ENCODE data around the gene SUPT7L. TPM values are rescaled to one million over a fixed set of nuclear protein-coding genes. Genes with fewer than 3 reads are reported as not detected.

SUPT7L gene
- total and polyA plus RNA-seq, 2 of the 13 experiments (the other 11 are each of a cell fraction or from before 2014, with no cell fraction given): 32.9 to 77.5 TPM

- TF ChIP-seq LBX2 (CRISPR knock-in tag; IDR thresholded peaks at IDR 0.05; ENCODE audit: borderline replicate concordance) (0 out of 2 replicates have a peak, but pooled peaks have one; percentile 12), ZNF660 (CRISPR knock-in tag; IDR thresholded peaks at IDR 0.05; ENCODE audit: borderline replicate concordance, low read depth) (no peak), SNAPC2 (CRISPR knock-in tag; IDR thresholded peaks at IDR 0.05) (peak; percentile 79; the same call in 1 of the 2 replicates), ZNF720 (CRISPR knock-in tag; IDR thresholded peaks at IDR 0.05) (no peak; the same call in 1 of the 2 replicates), ZNF616 (CRISPR knock-in tag; IDR thresholded peaks at IDR 0.05; ENCODE audit: low read depth) (peak; percentile 84), JARID2 (CRISPR knock-in tag; IDR thresholded peaks at IDR 0.05; ENCODE audit: insufficient replicate concordance) (peak; percentile 43), GTF3A (CRISPR knock-in tag; conservative IDR thresholded peaks at IDR 0.05) (no peak), SMAD1 (CRISPR knock-in tag; IDR thresholded peaks at IDR 0.05; ENCODE audit: borderline replicate concordance, low read depth) (peak; percentile 81; the same call in 1 of the 2 replicates), MTERF4 (CRISPR knock-in tag; IDR thresholded peaks at IDR 0.05) (0 out of 2 replicates have a peak, but pooled peaks have one; percentile 53), DPF2 (CRISPR knock-in tag; IDR thresholded peaks at IDR 0.05; ENCODE audit: borderline replicate concordance, low read depth) (no peak), ZNF629 (CRISPR knock-in tag; conservative IDR thresholded peaks at IDR 0.05) (peak; percentile 42; the same call in 1 of the 2 replicates), U2AF2 (IDR thresholded peaks at IDR 0.05; ENCODE audit: low read depth, low read length) (peak; percentile 80; the same call in 1 of the 2 replicates), CCDC6 (CRISPR knock-in tag; IDR thresholded peaks at IDR 0.05) (peak; percentile 88; the same call in 1 of the 2 replicates), PLRG1 (conservative IDR thresholded peaks at IDR 0.05) (no peak), ZFP90 (CRISPR knock-in tag; IDR thresholded peaks at IDR 0.05; ENCODE audit: borderline replicate concordance) (peak; percentile 79; the same call in 1 of the 2 replicates), RBM22 (optimal IDR thresholded peaks at IDR 0.05; ENCODE audit: low read length) (peak; percentile 84), TEAD3 (CRISPR knock-in tag; optimal IDR thresholded peaks at IDR 0.05; ENCODE audit: borderline replicate concordance) (peak; percentile 73)
- TF ChIP-seq, protein P1, sequence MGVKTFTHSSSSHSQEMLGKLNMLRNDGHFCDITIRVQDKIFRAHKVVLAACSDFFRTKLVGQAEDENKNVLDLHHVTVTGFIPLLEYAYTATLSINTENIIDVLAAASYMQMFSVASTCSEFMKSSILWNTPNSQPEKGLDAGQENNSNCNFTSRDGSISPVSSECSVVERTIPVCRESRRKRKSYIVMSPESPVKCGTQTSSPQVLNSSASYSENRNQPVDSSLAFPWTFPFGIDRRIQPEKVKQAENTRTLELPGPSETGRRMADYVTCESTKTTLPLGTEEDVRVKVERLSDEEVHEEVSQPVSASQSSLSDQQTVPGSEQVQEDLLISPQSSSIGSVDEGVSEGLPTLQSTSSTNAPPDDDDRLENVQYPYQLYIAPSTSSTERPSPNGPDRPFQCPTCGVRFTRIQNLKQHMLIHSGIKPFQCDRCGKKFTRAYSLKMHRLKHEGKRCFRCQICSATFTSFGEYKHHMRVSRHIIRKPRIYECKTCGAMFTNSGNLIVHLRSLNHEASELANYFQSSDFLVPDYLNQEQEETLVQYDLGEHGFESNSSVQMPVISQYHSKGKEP (CRISPR knock-in tag; IDR thresholded peaks at IDR 0.05): peak; percentile 37; the same call in 1 of the 2 replicates
- TF ChIP-seq, protein P2, sequence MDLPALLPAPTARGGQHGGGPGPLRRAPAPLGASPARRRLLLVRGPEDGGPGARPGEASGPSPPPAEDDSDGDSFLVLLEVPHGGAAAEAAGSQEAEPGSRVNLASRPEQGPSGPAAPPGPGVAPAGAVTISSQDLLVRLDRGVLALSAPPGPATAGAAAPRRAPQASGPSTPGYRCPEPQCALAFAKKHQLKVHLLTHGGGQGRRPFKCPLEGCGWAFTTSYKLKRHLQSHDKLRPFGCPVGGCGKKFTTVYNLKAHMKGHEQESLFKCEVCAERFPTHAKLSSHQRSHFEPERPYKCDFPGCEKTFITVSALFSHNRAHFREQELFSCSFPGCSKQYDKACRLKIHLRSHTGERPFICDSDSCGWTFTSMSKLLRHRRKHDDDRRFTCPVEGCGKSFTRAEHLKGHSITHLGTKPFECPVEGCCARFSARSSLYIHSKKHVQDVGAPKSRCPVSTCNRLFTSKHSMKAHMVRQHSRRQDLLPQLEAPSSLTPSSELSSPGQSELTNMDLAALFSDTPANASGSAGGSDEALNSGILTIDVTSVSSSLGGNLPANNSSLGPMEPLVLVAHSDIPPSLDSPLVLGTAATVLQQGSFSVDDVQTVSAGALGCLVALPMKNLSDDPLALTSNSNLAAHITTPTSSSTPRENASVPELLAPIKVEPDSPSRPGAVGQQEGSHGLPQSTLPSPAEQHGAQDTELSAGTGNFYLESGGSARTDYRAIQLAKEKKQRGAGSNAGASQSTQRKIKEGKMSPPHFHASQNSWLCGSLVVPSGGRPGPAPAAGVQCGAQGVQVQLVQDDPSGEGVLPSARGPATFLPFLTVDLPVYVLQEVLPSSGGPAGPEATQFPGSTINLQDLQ (CRISPR knock-in tag; IDR thresholded peaks at IDR 0.05): peak; percentile 93
- TF ChIP-seq, protein P3, sequence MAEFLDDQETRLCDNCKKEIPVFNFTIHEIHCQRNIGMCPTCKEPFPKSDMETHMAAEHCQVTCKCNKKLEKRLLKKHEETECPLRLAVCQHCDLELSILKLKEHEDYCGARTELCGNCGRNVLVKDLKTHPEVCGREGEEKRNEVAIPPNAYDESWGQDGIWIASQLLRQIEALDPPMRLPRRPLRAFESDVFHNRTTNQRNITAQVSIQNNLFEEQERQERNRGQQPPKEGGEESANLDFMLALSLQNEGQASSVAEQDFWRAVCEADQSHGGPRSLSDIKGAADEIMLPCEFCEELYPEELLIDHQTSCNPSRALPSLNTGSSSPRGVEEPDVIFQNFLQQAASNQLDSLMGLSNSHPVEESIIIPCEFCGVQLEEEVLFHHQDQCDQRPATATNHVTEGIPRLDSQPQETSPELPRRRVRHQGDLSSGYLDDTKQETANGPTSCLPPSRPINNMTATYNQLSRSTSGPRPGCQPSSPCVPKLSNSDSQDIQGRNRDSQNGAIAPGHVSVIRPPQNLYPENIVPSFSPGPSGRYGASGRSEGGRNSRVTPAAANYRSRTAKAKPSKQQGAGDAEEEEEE (CRISPR knock-in tag; IDR thresholded peaks at IDR 0.05; ENCODE audit: borderline replicate concordance): no peak
Measured at GRCh38 chr2:27663285-27664153, at the start of gene SUPT7L, which contains the start of gene SLC4A1AP (continued).
